Body of pancreas (tissue), 4 donors: Measurements from ENCODE around the gene ARHGAP26. TPM values are rescaled to one million over a fixed set of nuclear protein-coding genes. Genes with fewer than 3 reads are reported as not detected.

ENCODE experiments used
- ATAC-seq: fragments of 150-250 bp; one replicate; pipeline ENCODE4 v1.9.1; 2016
- DNase-seq, 4 donors: peaks; one replicate each; pipeline ENCODE4 v3.0.0-alpha.2; 2019
- H3K27ac ChIP-seq, 4 donors: fragments of 200-600 bp; sonication (generic); 1 replicate in 3 of 4; 2 replicates in 1 of 4; pipeline versions ENCODE4 v1.5.1 to v1.6.1; 2016 to 2019; ENCODE audit warnings: mild to moderate bottlenecking in 1 of 4, mixed read lengths in 1 of 4, moderate library complexity in 1 of 4
- H3K27me3 ChIP-seq, 2 donors: fragments of 200-600 bp; sonication (generic); one replicate each; pipeline ENCODE4 v1.6.0; 2016; ENCODE audit warnings: mild to moderate bottlenecking in 1 of 2
- H3K36me3 ChIP-seq, 2 donors: fragments of 200-600 bp; sonication (generic); replicated peaks in 1 of 2; 2 replicates each; pipeline ENCODE4 v1.5.1; 2016; ENCODE audit warnings: low read depth in 2 of 2; ENCODE audit not compliant: insufficient read depth in 1 of 2
- H3K4me1 ChIP-seq: fragments of 200-600 bp; sonication (generic); one replicate; pipeline ENCODE4 v1.6.0; 2016
- H3K4me3 ChIP-seq, 2 donors: fragments of 200-600 bp; sonication (generic); 1 replicate in 1 of 2; 2 replicates in 1 of 2; pipeline ENCODE4 v1.5.1; 2016 to 2019
- H3K9me3 ChIP-seq, 3 donors: fragments of 200-600 bp; sonication (generic); 1 replicate in 2 of 3; 2 replicates in 1 of 3; pipeline ENCODE4 v1.5.1; 2016
- CTCF ChIP-seq, 7 experiments: fragments of 450-650 bp in 4 of 7; fragments of 200-600 bp in 3 of 7; sonication (generic) in 3 of 7; IDR thresholded peaks; one replicate each; pipeline ENCODE4 v1.5.1; 2016 to 2019; ENCODE audit warnings: antibody characterized with exemption in 7 of 7
- POLR2A ChIP-seq, 3 donors: fragments of 450-650 bp; IDR thresholded peaks; one replicate each; pipeline ENCODE4 v1.6.1; 2016; ENCODE audit warnings: antibody characterized with exemption in 3 of 3, mild to moderate bottlenecking in 2 of 3
- WGBS, 2 donors: methylation state at CpG; one replicate each; pipeline ENCODE4 v1.1.5; 2017; 5-methylcytosine and 5-hydroxymethylcytosine counted together
- intact Hi-C: fragments of 100-400 bp; cut with DNase I; formaldehyde crosslinking; loops from one replicate; pipeline ENCODE4 v1.15.1; 2023
- total RNA-seq, 2 donors: library from RNA; depleted of rRNA; stranded (reverse); fragments of >200 nt; gene quantifications; one replicate each; pipeline ENCODE4 v1.1.0, GENCODE V29; 2016

Gene ARHGAP26
- total RNA-seq, 2 donors from 2014 or later, result 12.5 to 14.2 TPM

DNA sequence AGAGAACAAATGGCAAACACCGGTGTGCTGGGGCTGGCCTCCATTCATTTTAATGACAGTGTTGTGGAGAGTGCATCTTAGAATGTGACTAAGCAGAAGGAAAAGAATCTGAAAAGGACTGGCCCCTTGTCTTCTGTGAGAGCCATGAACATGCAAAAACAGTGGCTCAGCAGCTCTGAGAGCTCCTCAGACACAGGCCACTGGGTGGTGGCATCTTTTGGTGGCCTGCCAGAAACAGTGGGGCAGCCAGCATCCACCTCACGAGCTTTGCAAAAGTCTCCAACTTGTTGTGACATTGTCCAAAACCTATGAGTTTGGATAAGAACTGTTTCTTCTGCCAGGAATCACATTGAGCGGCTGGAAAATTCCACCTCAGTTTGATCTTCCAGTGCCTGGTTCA, 399.9 kb downstream of the ARHGAP26 start:
- Histone ChIP-seq H3K4me1 (peaks cover 11% of the 10 kb centered on the region), H3K4me3 (no peak overlapping the region), H3K9me3 (no peaks in the 10 kb centered on the region), H3K36me3 (no peaks in the 10 kb centered on the region), H3K27ac (no peak overlapping the region), H3K27me3 (no peaks in the 10 kb centered on the region)
- TF ChIP-seq POLR2A (IDR thresholded peaks at IDR 0.05) (no peak), CTCF (IDR thresholded peaks at IDR 0.05) (no peak)
- intact Hi-C loops, result no loop called here
- 95 to 96% methylated on average over 3 of the region's 3 CpGs for WGBS, 2 donors
- ATAC-seq, result no peak
- DNase-seq, result no peak

DNA sequence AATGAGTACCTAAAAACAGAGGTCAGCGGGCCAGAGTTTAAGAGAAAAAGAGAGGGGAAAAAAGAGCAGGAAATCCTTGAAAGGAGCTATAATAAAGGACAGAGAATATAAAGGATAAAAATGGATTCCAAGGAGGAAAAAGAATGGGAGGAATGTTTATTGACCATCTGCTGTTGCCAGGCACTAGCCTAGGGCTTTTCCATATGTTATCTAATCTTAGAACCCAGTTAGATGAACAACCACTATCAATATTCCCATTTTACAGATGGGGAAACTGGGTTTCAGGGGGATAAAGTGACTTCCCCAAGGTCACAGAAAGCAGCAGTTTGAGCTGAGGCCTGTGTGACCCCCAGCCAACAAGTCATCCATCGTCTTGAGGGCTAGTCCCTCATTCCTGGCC, 400.8 kb downstream of the ARHGAP26 start:
- ATAC-seq, result no peak

GRCh38 chr5:143172739-143173138, 402.6 kb downstream of the ARHGAP26 start:
- TF ChIP-seq CTCF (IDR thresholded peaks at IDR 0.05), result no peak
- no peak for TF ChIP-seq POLR2A (IDR thresholded peaks at IDR 0.05)
- Histone ChIP-seq H3K4me1 (peaks cover 5% of the 10 kb centered on the region), H3K4me3 (no peak overlapping the region), H3K27me3 (no peaks in the 10 kb centered on the region), H3K27ac (no peak overlapping the region), H3K36me3 (no peaks in the 10 kb centered on the region), H3K9me3 (no peaks in the 10 kb centered on the region)
- 90 to 93% methylated on average over 4 to 5 of the region's 5 CpGs for WGBS, 2 donors
- no peak for ATAC-seq
- intact Hi-C loops, result no loop called here
- no peak for DNase-seq

More for the DNA sequence above, 400.8 kb downstream of the ARHGAP26 start:
- no peak overlapping the region for H3K27ac ChIP-seq
- TF ChIP-seq POLR2A (IDR thresholded peaks at IDR 0.05) (no peak), CTCF (IDR thresholded peaks at IDR 0.05) (no peak)
- no peak overlapping the region for H3K4me3 ChIP-seq
- H3K9me3 ChIP-seq, result no peaks in the 10 kb centered on the region
- peaks cover 11% of the 10 kb centered on the region for H3K4me1 ChIP-seq
- WGBS, 2 donors, result 87 to 94% methylated on average over 2 of the region's 2 CpGs
- no peaks in the 10 kb centered on the region for H3K27me3 ChIP-seq
- DNase-seq, result no peak
- no peaks in the 10 kb centered on the region for H3K36me3 ChIP-seq
- intact Hi-C loops, result no loop called here

GRCh38 chr5:143173139-143173889, 403.1 kb downstream of the ARHGAP26 start:
- 92 to 97% methylated on average over 12 of the region's 12 CpGs for WGBS, 2 donors
- H3K27me3 ChIP-seq, result no peaks in the 10 kb centered on the region
- DNase-seq (no peak), ATAC-seq (no peak)
- no peak overlapping the region for H3K4me3 ChIP-seq
- TF ChIP-seq CTCF (IDR thresholded peaks at IDR 0.05) (no peak), POLR2A (IDR thresholded peaks at IDR 0.05) (no peak)
- no peaks in the 10 kb centered on the region for H3K9me3 ChIP-seq
- no peaks in the 10 kb centered on the region for H3K36me3 ChIP-seq
- H3K27ac ChIP-seq, result no peak overlapping the region
- peaks cover 5% of the 10 kb centered on the region for H3K4me1 ChIP-seq
- intact Hi-C loops, result no loop called here
